Body of pancreas (tissue), 4 donors: ENCODE results near the gene HSF2BP.

Experiments used
- CTCF ChIP-seq, 7 experiments: fragments of 450-650 bp in 4 of 7; fragments of 200-600 bp in 3 of 7; sonication (generic) in 3 of 7; IDR thresholded peaks; one replicate each; pipeline ENCODE4 v1.5.1; 2016 to 2019; ENCODE audit warnings: antibody characterized with exemption in 7 of 7
- POLR2A ChIP-seq, 3 donors: fragments of 450-650 bp; IDR thresholded peaks; one replicate each; pipeline ENCODE4 v1.6.1; 2016; ENCODE audit warnings: antibody characterized with exemption in 3 of 3, mild to moderate bottlenecking in 2 of 3

- TF ChIP-seq CTCF (IDR thresholded peaks at IDR 0.05) = no peak
- no peak for TF ChIP-seq POLR2A (IDR thresholded peaks at IDR 0.05)
Measured at GRCh38 chr21:43622796-43623195, 36.5 kb downstream of the HSF2BP start.
